ENCODE measurements around the gene TRAF3.

The TRAF3 gene

DNA sequence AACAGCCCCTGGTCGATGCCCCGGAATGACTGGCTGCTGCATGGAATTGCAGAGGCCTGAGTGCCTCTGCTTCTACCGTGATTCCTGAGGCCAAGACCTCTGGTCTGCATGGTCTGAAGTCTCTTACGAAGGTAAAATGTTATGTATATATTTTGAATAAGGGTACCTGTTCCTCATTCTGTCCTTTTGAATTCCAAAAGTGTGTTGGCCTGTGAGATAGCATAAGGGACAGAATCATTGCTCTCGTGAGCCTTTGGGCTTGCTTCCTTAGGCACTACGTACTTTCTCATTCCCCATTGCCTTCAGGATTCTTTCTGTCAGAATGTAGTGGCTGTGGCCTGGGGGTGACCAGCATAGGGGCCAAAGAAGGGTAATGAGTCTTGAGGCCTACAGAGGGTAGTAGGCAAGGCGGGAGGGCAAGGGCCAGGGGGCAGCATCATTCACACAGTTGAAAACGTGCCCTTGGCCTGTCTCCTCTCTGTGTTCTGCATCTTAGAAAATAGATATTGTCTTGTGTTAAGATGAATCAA lies 19.5 kb downstream of the TRAF3 start:
- DNase-seq (ENCODE audit: low read depth) = no peak
- no peak for TF ChIP-seq CTCF (IDR thresholded peaks at IDR 0.05; ENCODE audit: control insufficient read depth, insufficient read depth, low read depth, low read length, missing control alignments)
- no peak overlapping the region for H3K4me3 ChIP-seq (ENCODE audit: control insufficient read depth, low read depth, low read length)

DNA sequence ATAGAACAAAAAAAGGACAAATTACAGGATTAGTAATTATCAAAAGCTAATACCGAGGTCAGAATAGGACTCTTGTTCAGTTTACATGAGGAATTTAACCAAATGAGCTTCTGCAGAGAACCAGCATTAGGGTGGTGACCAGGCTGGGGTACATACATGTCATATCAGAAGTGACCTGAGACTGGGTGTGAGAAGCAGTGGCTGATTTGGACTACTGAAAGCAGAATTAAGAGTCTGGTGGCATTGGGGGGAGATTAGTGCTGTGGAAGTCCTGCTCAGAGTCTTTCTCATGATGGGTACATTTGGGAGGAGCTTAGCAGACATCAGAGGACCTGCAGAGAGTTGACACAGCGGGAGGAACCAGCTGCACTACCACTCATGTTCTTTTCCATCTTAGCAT lies 21.7 kb downstream of the TRAF3 start:
- TF ChIP-seq CTCF (IDR thresholded peaks at IDR 0.05; ENCODE audit: control insufficient read depth, insufficient read depth, low read depth, low read length, missing control alignments) = no peak
- no peak overlapping the region for H3K4me3 ChIP-seq (ENCODE audit: control insufficient read depth, low read depth, low read length)
- DNase-seq (ENCODE audit: low read depth) = no peak

DNA sequence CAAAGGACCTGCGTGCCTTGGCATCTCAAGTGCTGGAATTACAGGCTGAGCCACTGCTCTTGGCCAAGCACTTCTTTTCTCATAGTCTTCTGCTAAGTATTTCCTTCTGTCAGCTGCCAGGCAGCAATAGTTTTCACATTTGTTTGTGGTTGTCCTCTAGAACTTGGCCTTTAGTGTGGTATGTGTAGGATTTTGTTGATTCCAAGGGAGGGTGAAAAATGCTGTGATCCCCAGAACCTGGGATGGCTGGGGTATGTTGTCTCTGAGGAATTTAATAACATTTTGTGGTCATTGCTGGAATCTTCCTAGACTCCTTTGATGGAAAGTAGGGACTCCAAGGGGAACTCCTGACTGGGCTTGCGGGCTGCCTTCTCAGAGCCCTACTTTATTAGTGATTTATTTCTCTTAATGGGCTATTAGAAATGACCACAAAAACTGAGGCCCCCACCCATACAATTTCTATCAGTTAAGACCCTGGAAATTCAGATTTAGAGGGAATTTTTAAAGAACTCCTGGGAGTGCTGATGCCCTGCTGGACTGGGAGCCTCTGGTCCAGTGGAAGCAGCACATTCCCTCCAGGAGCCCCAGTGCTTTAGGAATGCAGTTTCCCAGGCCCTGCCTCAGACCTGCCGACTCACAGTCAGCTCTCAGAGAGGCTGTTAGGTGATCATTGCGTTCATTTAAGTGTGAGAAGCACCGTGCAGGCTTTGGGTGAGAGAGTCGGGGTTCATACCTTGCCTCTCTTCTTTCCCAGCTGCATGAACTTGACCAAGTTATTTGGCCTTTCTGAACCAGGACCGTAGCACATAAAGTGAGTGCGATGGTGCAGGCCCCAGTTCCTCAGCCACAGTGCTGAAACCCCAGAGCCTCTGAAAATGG lies 22.7 kb downstream of the TRAF3 start:
- no peak overlapping the region for H3K4me3 ChIP-seq (ENCODE audit: control insufficient read depth, low read depth, low read length)
- DNase-seq (ENCODE audit: low read depth) = peak; percentile 92
- no peak for TF ChIP-seq CTCF (IDR thresholded peaks at IDR 0.05; ENCODE audit: control insufficient read depth, insufficient read depth, low read depth, low read length, missing control alignments)

DNA sequence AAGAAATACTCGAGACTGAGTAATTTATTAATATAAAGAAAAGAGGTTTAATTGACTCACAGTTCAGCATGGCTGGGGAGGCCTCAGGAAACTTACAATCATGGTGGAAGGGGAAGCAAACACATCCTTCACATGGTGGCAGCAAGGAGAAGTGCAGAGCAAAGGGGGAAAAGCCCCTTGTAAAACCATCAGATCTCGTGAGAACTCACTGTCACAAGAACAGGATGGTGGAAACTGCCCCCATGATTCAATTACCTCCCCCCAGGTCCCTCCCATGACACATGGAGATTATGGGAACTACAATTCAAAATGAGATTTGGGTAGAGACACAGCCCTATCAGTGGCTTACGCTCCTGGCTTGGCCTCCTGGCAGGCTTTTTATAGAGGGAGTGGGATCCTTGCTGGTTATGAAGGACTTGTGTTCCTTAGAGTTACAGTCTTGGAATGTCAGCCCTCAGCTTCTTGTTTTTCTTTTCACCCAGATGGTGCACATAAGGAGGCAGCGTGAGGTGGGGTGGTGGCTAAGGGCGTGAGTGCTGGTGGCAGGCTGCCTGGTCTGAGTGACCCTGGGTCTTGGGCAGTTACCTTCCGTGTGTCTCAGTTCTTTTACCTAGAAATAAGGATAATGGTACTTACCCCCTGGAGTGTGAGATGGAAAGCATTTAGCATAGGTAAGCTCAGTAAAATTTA lies 25.7 kb downstream of the TRAF3 start:
- TF ChIP-seq CTCF (IDR thresholded peaks at IDR 0.05; ENCODE audit: control insufficient read depth, insufficient read depth, low read depth, low read length, missing control alignments) = no peak
- DNase-seq (ENCODE audit: low read depth) = no peak
- no peak overlapping the region for H3K4me3 ChIP-seq (ENCODE audit: control insufficient read depth, low read depth, low read length)

- TF ChIP-seq CTCF (IDR thresholded peaks at IDR 0.05; ENCODE audit: control insufficient read depth, insufficient read depth, low read depth, low read length, missing control alignments) = no peak
- H3K4me3 ChIP-seq (ENCODE audit: control insufficient read depth, low read depth, low read length) = no peak overlapping the region
- DNase-seq (ENCODE audit: low read depth) = no peak
These were observed 27.6 kb downstream of the TRAF3 start for GRCh38 chr14:102804858-102805257.

DNA sequence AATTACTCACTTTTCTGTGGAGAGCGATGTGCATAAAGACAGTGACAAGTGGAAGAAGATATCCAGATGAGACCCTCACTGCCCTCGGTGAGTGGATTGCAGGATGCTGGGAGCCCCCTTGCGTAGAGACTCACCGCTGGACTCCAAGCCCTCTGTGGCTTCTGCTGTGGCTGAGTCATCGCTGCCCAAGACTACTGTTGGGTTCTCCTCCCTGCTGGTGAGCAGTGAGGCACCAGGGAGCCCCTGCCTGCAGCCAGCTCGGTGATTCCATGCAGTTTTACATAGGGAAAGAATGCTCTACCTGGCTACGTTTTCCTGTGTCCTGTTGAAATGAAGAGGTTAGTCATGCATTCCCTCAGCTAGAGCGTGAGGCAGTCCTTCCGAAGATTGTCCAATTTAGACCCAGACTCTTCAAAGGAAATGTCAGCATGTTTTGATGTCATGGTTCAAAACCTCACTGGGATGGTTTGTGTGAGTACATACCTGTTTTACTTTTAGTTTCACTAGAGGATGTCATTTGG lies 28.2 kb downstream of the TRAF3 start:
- peak; percentile 10 for DNase-seq (ENCODE audit: low read depth)
- peak; percentile 32 for TF ChIP-seq CTCF (IDR thresholded peaks at IDR 0.05; ENCODE audit: control insufficient read depth, insufficient read depth, low read depth, low read length, missing control alignments)

More for the DNA sequence above, 28.2 kb downstream of the TRAF3 start:
- no peak overlapping the region for H3K4me3 ChIP-seq (ENCODE audit: control insufficient read depth, low read depth, low read length)

All from AG09309 (cell line).